D721Med (cell line): ENCODE results near the gene ZC3H15.
A peak's percentile ranks its signal among the peaks of the same experiment; 100 is the strongest.
"Not testable (repeated sequence)": the region's sequence is repeated elsewhere in the genome, so short reads cannot be mapped to it uniquely, and the experiment has no call there.

Experiments
- DNase-seq: peaks from one replicate; pipeline ENCODE4 v3.0.0; 2011; ENCODE audit warnings: low spot score; ENCODE audit not compliant: insufficient read length
- FAIRE-seq: peaks from 2 replicates; lab custom pipeline; 2011; peaks lifted over from hg19 to GRCh38; lab: Jason Lieb, UNC
- CTCF ChIP-seq: IDR thresholded peaks from 2 replicates; pipeline ENCODE4 v1.5.1; 2012; ENCODE audit warnings: mild to moderate bottlenecking, control low read depth; ENCODE audit not compliant: insufficient read depth; ENCODE audit errors: missing control alignments

The ZC3H15 gene

GRCh38 chr2:186517090-186517489 lies 31.0 kb downstream of the ZC3H15 start:
- no peak for TF ChIP-seq CTCF
- no peak for FAIRE-seq

GRCh38 chr2:186518291-186518690 lies 32.2 kb downstream of the ZC3H15 start:
- DNase-seq (no peak), FAIRE-seq (peak; percentile 82)
- no peak for TF ChIP-seq CTCF

More at GRCh38 chr2:186517090-186517489, 31.0 kb downstream of the ZC3H15 start:
- DNase-seq = no peak

GRCh38 chr2:186518945-186519344 lies 32.9 kb downstream of the ZC3H15 start:
- FAIRE-seq (no peak), DNase-seq (no peak)
- TF ChIP-seq CTCF = no peak

- not testable (repeated sequence) for DNase-seq, FAIRE-seq
These were observed 35.6 kb downstream of the ZC3H15 start for GRCh38 chr2:186521570-186522153.

- DNase-seq = no peak
- no peak for TF ChIP-seq CTCF
- no peak for FAIRE-seq
These were observed 36.4 kb downstream of the ZC3H15 start for GRCh38 chr2:186522450-186522849.

- DNase-seq = no peak
- FAIRE-seq = no peak
- TF ChIP-seq CTCF = no peak
These were observed 37.7 kb downstream of the ZC3H15 start for GRCh38 chr2:186523791-186524190.

GRCh38 chr2:186526281-186526680 lies 40.2 kb downstream of the ZC3H15 start:
- TF ChIP-seq CTCF = no peak
- FAIRE-seq = peak; percentile 56
- no peak for DNase-seq

GRCh38 chr2:186530314-186530713 lies 44.3 kb downstream of the ZC3H15 start:
- TF ChIP-seq CTCF = no peak
- DNase-seq = no peak
- no peak for FAIRE-seq
